ENCODE results near the gene SLC37A3. TPM values are rescaled to one million over a fixed set of nuclear protein-coding genes. Genes with fewer than 3 reads are reported as not detected.
"Not testable (repeated sequence)": the region's sequence is repeated elsewhere in the genome, so short reads cannot be mapped to it uniquely, and the experiment has no call there.

Gene SLC37A3
- total and polyA plus RNA-seq, 2 experiments from 2014 or later: 44.9 to 64.5 TPM

DNA sequence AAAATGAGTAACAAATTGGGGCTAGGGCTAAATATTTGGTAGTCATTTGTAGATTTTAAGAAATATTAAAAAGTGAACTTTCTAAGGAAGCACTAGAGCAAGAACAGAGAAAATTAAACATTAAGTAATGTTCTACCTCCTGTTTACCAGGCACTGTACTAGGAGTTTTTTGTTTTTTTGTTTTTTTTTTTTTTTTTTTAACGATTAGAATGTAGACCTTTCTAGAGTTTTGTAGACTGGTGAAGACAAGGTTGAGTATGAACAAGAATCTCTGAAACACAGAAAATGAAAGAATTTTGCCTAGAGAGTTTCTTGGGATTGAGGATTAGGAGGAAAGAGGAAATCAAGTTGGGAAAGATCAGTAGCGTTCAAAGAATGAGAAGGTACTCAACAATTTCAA is 73.6 kb downstream of the SLC37A3 start:
- no peak overlapping the region for H3K4me3 ChIP-seq
- whole genome bisulfite sequencing (ENCODE audit: low lambda C conversion rate, missing lambda C conversion rate): 98% methylated on average over 2 of the region's 2 CpGs
- no peaks in the 10 kb centered on the region for H4K20me1 ChIP-seq (ENCODE audit: insufficient read depth, poor library complexity, severe bottlenecking)
- H3K9me3 ChIP-seq (ENCODE audit: low read depth): no peaks in the 10 kb centered on the region
- H3K27me3 ChIP-seq: no peaks in the 10 kb centered on the region
- DNase-seq (ENCODE audit: low spot score): no peak
- no peaks in the 10 kb centered on the region for H3K36me3 ChIP-seq (replicated peaks; ENCODE audit: insufficient read depth, low read depth)
- no peak overlapping the region for H3K4me2 ChIP-seq
- H2AFZ ChIP-seq: no peak overlapping the region
- peaks cover 4% of the 10 kb centered on the region for H3K4me1 ChIP-seq (ENCODE audit: insufficient read depth)
- no peaks in the 10 kb centered on the region for H3K9me2 ChIP-seq (replicated peaks; ENCODE audit: insufficient read depth)
- H3K27ac ChIP-seq: no peak overlapping the region
- no peaks in the 10 kb centered on the region for H3K79me2 ChIP-seq
- TF ChIP-seq EZH2phosphoT487 (IDR thresholded peaks at IDR 0.05; ENCODE audit: low read depth, severe bottlenecking, unreplicated experiment) (no peak), EZH2 (IDR thresholded peaks at IDR 0.05; ENCODE audit: borderline replicate concordance) (no peak)
- TF ChIP-seq, protein P1, sequence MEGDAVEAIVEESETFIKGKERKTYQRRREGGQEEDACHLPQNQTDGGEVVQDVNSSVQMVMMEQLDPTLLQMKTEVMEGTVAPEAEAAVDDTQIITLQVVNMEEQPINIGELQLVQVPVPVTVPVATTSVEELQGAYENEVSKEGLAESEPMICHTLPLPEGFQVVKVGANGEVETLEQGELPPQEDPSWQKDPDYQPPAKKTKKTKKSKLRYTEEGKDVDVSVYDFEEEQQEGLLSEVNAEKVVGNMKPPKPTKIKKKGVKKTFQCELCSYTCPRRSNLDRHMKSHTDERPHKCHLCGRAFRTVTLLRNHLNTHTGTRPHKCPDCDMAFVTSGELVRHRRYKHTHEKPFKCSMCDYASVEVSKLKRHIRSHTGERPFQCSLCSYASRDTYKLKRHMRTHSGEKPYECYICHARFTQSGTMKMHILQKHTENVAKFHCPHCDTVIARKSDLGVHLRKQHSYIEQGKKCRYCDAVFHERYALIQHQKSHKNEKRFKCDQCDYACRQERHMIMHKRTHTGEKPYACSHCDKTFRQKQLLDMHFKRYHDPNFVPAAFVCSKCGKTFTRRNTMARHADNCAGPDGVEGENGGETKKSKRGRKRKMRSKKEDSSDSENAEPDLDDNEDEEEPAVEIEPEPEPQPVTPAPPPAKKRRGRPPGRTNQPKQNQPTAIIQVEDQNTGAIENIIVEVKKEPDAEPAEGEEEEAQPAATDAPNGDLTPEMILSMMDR (IDR thresholded peaks at IDR 0.05; ENCODE audit: poor library complexity): no peak

DNA sequence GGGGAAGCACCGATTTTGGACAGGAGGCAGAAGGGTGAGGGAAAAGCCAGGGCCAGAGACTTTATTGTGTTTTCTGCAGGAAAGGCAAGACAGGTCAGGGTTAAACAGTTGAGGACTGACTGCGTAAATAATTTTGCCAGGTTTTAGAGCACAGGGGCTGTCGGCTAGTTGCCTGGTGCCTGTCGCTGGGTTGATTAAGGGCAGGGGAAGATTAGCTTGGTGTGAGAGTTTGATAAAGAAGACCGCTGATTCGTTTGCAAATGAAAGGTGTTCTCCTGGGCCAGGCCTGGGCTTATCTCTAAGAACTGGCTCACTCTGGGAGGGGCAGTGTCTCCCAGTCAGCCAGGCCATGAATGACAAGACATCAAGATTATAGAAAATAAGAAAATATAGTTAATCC is 75.6 kb downstream of the SLC37A3 start:
- H2AFZ ChIP-seq: no peak overlapping the region
- H3K9me2 ChIP-seq (replicated peaks; ENCODE audit: insufficient read depth): no peaks in the 10 kb centered on the region
- no peaks in the 10 kb centered on the region for H3K36me3 ChIP-seq (replicated peaks; ENCODE audit: insufficient read depth, low read depth)
- no peaks in the 10 kb centered on the region for H3K79me2 ChIP-seq
- TF ChIP-seq EZH2 (IDR thresholded peaks at IDR 0.05; ENCODE audit: borderline replicate concordance) (no peak), EZH2phosphoT487 (IDR thresholded peaks at IDR 0.05; ENCODE audit: low read depth, severe bottlenecking, unreplicated experiment) (no peak)
- TF ChIP-seq, protein P1 (IDR thresholded peaks at IDR 0.05; ENCODE audit: poor library complexity): no peak
- WGBS (ENCODE audit: low lambda C conversion rate, missing lambda C conversion rate): 45% methylated on average over 6 of the region's 6 CpGs
- no peak overlapping the region for H3K27ac ChIP-seq
- H3K4me3 ChIP-seq: no peak overlapping the region
- no peaks in the 10 kb centered on the region for H3K9me3 ChIP-seq (ENCODE audit: low read depth)
- no peak for DNase-seq (ENCODE audit: low spot score)
- H3K4me1 ChIP-seq (ENCODE audit: insufficient read depth): peaks cover 4% of the 10 kb centered on the region
- H3K27me3 ChIP-seq: no peaks in the 10 kb centered on the region
- no peak overlapping the region for H3K4me2 ChIP-seq
- H4K20me1 ChIP-seq (ENCODE audit: insufficient read depth, poor library complexity, severe bottlenecking): no peaks in the 10 kb centered on the region

DNA sequence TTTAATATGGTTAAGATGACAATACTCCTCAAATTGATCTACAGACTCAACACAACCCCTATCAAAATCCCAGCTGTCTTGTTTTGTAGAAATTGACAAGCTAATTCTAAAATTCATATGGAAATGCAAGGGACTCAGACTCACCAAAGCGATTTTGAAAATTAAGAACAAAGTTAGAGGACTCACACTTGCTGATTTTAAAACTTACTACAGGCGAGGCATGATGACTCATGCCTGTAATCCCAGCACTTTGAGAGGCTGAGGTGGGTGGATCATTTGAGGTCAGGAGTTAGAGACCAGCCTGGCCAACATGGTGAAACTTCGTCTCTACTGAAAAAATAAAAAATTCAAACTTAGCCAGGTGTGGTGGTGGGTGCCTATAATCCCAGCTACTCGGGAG is 78.3 kb downstream of the SLC37A3 start:
- 81% methylated on average over 4 of the region's 4 CpGs for WGBS (ENCODE audit: low lambda C conversion rate, missing lambda C conversion rate)
- H3K4me3 ChIP-seq; H3K36me3 ChIP-seq (replicated peaks; ENCODE audit: insufficient read depth, low read depth): not testable (repeated sequence)

DNA sequence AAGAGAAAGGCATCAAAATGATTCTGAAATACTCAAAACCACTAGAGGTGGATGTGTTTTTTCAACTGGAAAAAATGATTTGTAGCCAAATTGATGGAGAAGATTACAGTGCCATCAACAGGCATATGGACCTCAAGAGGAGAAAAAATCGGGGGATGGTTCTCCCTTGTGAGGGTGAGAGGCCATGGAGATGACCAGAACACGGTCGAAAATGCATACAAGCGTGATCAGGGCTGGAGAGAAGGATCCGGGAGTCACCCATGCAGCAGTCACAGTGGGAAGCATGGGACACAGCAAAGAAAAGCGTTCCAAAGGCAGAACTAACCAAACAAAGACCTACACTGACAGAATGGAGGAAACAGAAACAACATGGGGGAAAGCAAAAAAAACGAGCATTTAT is 80.3 kb downstream of the SLC37A3 start:
- Histone ChIP-seq H3K9me3 (ENCODE audit: low read depth) (no peaks in the 10 kb centered on the region), H3K36me3 (replicated peaks; ENCODE audit: insufficient read depth, low read depth) (no peaks in the 10 kb centered on the region)
- no peak for DNase-seq (ENCODE audit: low spot score)

More for the DNA sequence above, 78.3 kb downstream of the SLC37A3 start:
- H3K9me2 ChIP-seq (replicated peaks; ENCODE audit: insufficient read depth); H3K27ac ChIP-seq; H2AFZ ChIP-seq; H3K4me1 ChIP-seq (ENCODE audit: insufficient read depth); H3K27me3 ChIP-seq; H4K20me1 ChIP-seq (ENCODE audit: insufficient read depth, poor library complexity, severe bottlenecking); H3K4me2 ChIP-seq; H3K79me2 ChIP-seq; H3K9me3 ChIP-seq (ENCODE audit: low read depth); DNase-seq (ENCODE audit: low spot score): not testable (repeated sequence)

More for the DNA sequence above, 80.3 kb downstream of the SLC37A3 start:
- Histone ChIP-seq H3K4me3 (no peak overlapping the region), H3K27ac (no peak overlapping the region), H4K20me1 (ENCODE audit: insufficient read depth, poor library complexity, severe bottlenecking) (no peaks in the 10 kb centered on the region), H3K4me2 (no peak overlapping the region), H2AFZ (no peak overlapping the region), H3K79me2 (no peaks in the 10 kb centered on the region), H3K27me3 (no peaks in the 10 kb centered on the region), H3K4me1 (ENCODE audit: insufficient read depth) (peaks cover 5% of the 10 kb centered on the region), H3K9me2 (replicated peaks; ENCODE audit: insufficient read depth) (no peaks in the 10 kb centered on the region)
- WGBS (ENCODE audit: low lambda C conversion rate, missing lambda C conversion rate): 98% methylated on average over 7 of the region's 7 CpGs
- TF ChIP-seq EZH2phosphoT487 (IDR thresholded peaks at IDR 0.05; ENCODE audit: low read depth, severe bottlenecking, unreplicated experiment) (no peak), EZH2 (IDR thresholded peaks at IDR 0.05; ENCODE audit: borderline replicate concordance) (no peak)
- TF ChIP-seq, protein P1 (IDR thresholded peaks at IDR 0.05; ENCODE audit: poor library complexity): no peak
